Measurements from ENCODE around the gene ARHGEF10L. TPM values are rescaled to one million over a fixed set of nuclear protein-coding genes. Genes with fewer than 3 reads are reported as not detected.

ARHGEF10L gene
- total RNA-seq, 1 donor, result 16.8 TPM

- no peak overlapping the region for H3K4me3 ChIP-seq (ENCODE audit: low read depth, low read length)
- no peak for TF ChIP-seq CTCF (IDR thresholded peaks at IDR 0.05; ENCODE audit: insufficient read depth, low read depth, low read length)
- peak; percentile 33 for DNase-seq (ENCODE audit: low read depth)
Measured at GRCh38 chr1:17605582-17606344, 66.3 kb downstream of the ARHGEF10L start.

- H3K4me3 ChIP-seq (ENCODE audit: low read depth, low read length), result no peak overlapping the region
- peak; percentile 71 for DNase-seq (ENCODE audit: low read depth)
- peak; percentile 96 for TF ChIP-seq CTCF (IDR thresholded peaks at IDR 0.05; ENCODE audit: insufficient read depth, low read depth, low read length)
Measured at GRCh38 chr1:17606826-17607440, 67.4 kb downstream of the ARHGEF10L start.

- no peak for DNase-seq (ENCODE audit: low read depth)
- TF ChIP-seq CTCF (IDR thresholded peaks at IDR 0.05; ENCODE audit: insufficient read depth, low read depth, low read length), result no peak
- no peak overlapping the region for H3K4me3 ChIP-seq (ENCODE audit: low read depth, low read length)
Measured at GRCh38 chr1:17607644-17608581, 68.4 kb downstream of the ARHGEF10L start.

- TF ChIP-seq CTCF (IDR thresholded peaks at IDR 0.05; ENCODE audit: insufficient read depth, low read depth, low read length), result no peak
- H3K4me3 ChIP-seq (ENCODE audit: low read depth, low read length), result no peak overlapping the region
- DNase-seq (ENCODE audit: low read depth), result no peak
Measured at GRCh38 chr1:17609529-17609928, 70.0 kb downstream of the ARHGEF10L start.

- no peak for TF ChIP-seq CTCF (IDR thresholded peaks at IDR 0.05; ENCODE audit: insufficient read depth, low read depth, low read length)
- H3K4me3 ChIP-seq (ENCODE audit: low read depth, low read length), result no peak overlapping the region
- DNase-seq (ENCODE audit: low read depth), result no peak
Measured at GRCh38 chr1:17610085-17610484, 70.6 kb downstream of the ARHGEF10L start.

- no peak overlapping the region for H3K4me3 ChIP-seq (ENCODE audit: low read depth, low read length)
- TF ChIP-seq CTCF (IDR thresholded peaks at IDR 0.05; ENCODE audit: insufficient read depth, low read depth, low read length), result no peak
- DNase-seq (ENCODE audit: low read depth), result no peak
Measured at GRCh38 chr1:17610713-17611112, 71.2 kb downstream of the ARHGEF10L start.
